HG03442 (cell line): ENCODE results near the gene DCAKD.

ENCODE experiments used
- ATAC-seq: cut with Tn5 transposase; IDR thresholded peaks from one replicate; pipeline ENCODE4 v1.9.1; 2021; ENCODE audit warnings: mild to moderate bottlenecking, moderate library complexity; ENCODE audit not compliant: unreplicated experiment

Gene DCAKD

GRCh38 chr17:45051060-45051719 lies at the start of gene DCAKD:
DCAKD (minus strand) TSS chr17:45051632; CDS start chr17:45034885, 16,747 bp downstream.
- peak; percentile 93 for ATAC-seq

GRCh38 chr17:45098869-45099616 lies 47.6 kb upstream of the DCAKD start:
- no peak for ATAC-seq

GRCh38 chr17:45098081-45098868 lies 46.8 kb upstream of the DCAKD start:
- ATAC-seq = no peak

GRCh38 chr17:45096926-45097325 lies 45.5 kb upstream of the DCAKD start:
- no peak for ATAC-seq

GRCh38 chr17:45096141-45096540 lies 44.7 kb upstream of the DCAKD start:
- ATAC-seq = no peak

- ATAC-seq = no peak
Observed at GRCh38 chr17:45093444-45094110, 42.1 kb upstream of the DCAKD start.

- ATAC-seq = no peak
Observed at GRCh38 chr17:45092911-45093430, 41.5 kb upstream of the DCAKD start.

- ATAC-seq = no peak
Observed at GRCh38 chr17:45091778-45092425, 40.5 kb upstream of the DCAKD start.

- no peak for ATAC-seq
Observed at GRCh38 chr17:45090711-45091110, 39.3 kb upstream of the DCAKD start.

- no peak for ATAC-seq
Observed at GRCh38 chr17:45088741-45089140, 37.3 kb upstream of the DCAKD start.

GRCh38 chr17:45087978-45088377 lies 36.5 kb upstream of the DCAKD start:
- no peak for ATAC-seq

GRCh38 chr17:45087504-45087975 lies 36.1 kb upstream of the DCAKD start:
- no peak for ATAC-seq

GRCh38 chr17:45086865-45087503 lies 35.6 kb upstream of the DCAKD start:
- no peak for ATAC-seq

- no peak for ATAC-seq
Observed at GRCh38 chr17:45086391-45086790, 35.0 kb upstream of the DCAKD start.

- ATAC-seq = no peak
Observed at GRCh38 chr17:45081047-45081703, 29.7 kb upstream of the DCAKD start.

GRCh38 chr17:45077643-45078042 lies 26.2 kb upstream of the DCAKD start:
- ATAC-seq = no peak

GRCh38 chr17:45073414-45074070 lies 22.1 kb upstream of the DCAKD start:
- ATAC-seq = no peak

GRCh38 chr17:45070809-45071208 lies 19.4 kb upstream of the DCAKD start:
- no peak for ATAC-seq

GRCh38 chr17:45070001-45070400 lies 18.6 kb upstream of the DCAKD start:
- ATAC-seq = no peak
